NOMO-1 (cell line): ENCODE data around the gene ARHGAP32.
"Not testable (repeated sequence)": the region's sequence is repeated elsewhere in the genome, so short reads cannot be mapped to it uniquely, and the experiment has no call there.

Experiments used
- DNase-seq, 2 experiments: peaks; one replicate each; lab custom pipeline; 2025; ENCODE audit not compliant: unreplicated experiment in 2 of 2; lab: John Stamatoyannopoulos, UW

ARHGAP32 gene

GRCh38 chr11:129204150-129204838 is 12.2 kb upstream of the ARHGAP32 start:
- no peak for DNase-seq

- no peak for DNase-seq
Observed at GRCh38 chr11:129202646-129203045, 10.5 kb upstream of the ARHGAP32 start.

- DNase-seq = no peak
Observed at GRCh38 chr11:129195682-129196081, 3.6 kb upstream of the ARHGAP32 start.

- no peak for DNase-seq
Observed at GRCh38 chr11:129191649-129192048, 476 bp downstream of the ARHGAP32 start.

GRCh38 chr11:129190087-129190486 is 2.0 kb downstream of the ARHGAP32 start:
- no peak for DNase-seq

GRCh38 chr11:129189646-129190045 is 2.5 kb downstream of the ARHGAP32 start:
- DNase-seq = no peak

GRCh38 chr11:129185082-129185481 is 7.0 kb downstream of the ARHGAP32 start:
- not testable (repeated sequence) for DNase-seq

- no peak for DNase-seq
Observed at GRCh38 chr11:129184581-129184980, 7.5 kb downstream of the ARHGAP32 start.

- DNase-seq = no peak
Observed at GRCh38 chr11:129167315-129167714, 24.8 kb downstream of the ARHGAP32 start.

- no peak for DNase-seq
Observed at GRCh38 chr11:129163714-129164164, 28.4 kb downstream of the ARHGAP32 start.

- DNase-seq = not testable (repeated sequence)
Observed at GRCh38 chr11:129157080-129157479, 35.0 kb downstream of the ARHGAP32 start.

- DNase-seq = no peak
Observed at GRCh38 chr11:129155745-129156144, 36.4 kb downstream of the ARHGAP32 start.

- no peak for DNase-seq
Observed at GRCh38 chr11:129148487-129148886, 43.6 kb downstream of the ARHGAP32 start.

GRCh38 chr11:129146191-129146590 is 45.9 kb downstream of the ARHGAP32 start:
- no peak for DNase-seq

GRCh38 chr11:129145276-129145675 is 46.8 kb downstream of the ARHGAP32 start:
- DNase-seq = no peak

- DNase-seq = no peak
Observed at GRCh38 chr11:129144256-129144655, 47.9 kb downstream of the ARHGAP32 start.

- DNase-seq = no peak
Observed at GRCh38 chr11:129143335-129143734, 48.8 kb downstream of the ARHGAP32 start.

- no peak for DNase-seq
Observed at GRCh38 chr11:129141748-129142523, 50.2 kb downstream of the ARHGAP32 start.

GRCh38 chr11:129131316-129131715 is 60.8 kb downstream of the ARHGAP32 start:
- DNase-seq = no peak

GRCh38 chr11:129128881-129129620 is 63.1 kb downstream of the ARHGAP32 start:
- not testable (repeated sequence) for DNase-seq

GRCh38 chr11:129119036-129119435 is 73.1 kb downstream of the ARHGAP32 start:
- no peak for DNase-seq
